OCI-LY7 (cell line): ENCODE results near the gene RAB8B. TPM values are rescaled to one million over a fixed set of nuclear protein-coding genes. Genes with fewer than 3 reads are reported as not detected.

ENCODE experiments used
- BruUV-seq: library from RNA; stranded (reverse); fragments of 400-500 nt; replicated peaks from 2 replicates; lab custom pipeline; 2021; lab: Mats Ljungman, UMichigan
- CTCF ChIA-PET: fragments of 300-600 bp; sonication (Branson Sonifier 250); formaldehyde crosslinking; loops from one replicate; lab custom pipeline; 2022; ENCODE audit warnings: antibody characterized with exemption; ENCODE audit not compliant: unreplicated experiment; lab: Charles Lee
- POLR2A ChIA-PET: fragments of 300-600 bp; sonication (Branson Sonifier 250); formaldehyde crosslinking; loops from one replicate; lab custom pipeline; 2022; ENCODE audit warnings: antibody characterized with exemption; lab: Charles Lee
- DNase-seq: peaks from one replicate; pipeline ENCODE4 v3.0.0-alpha.2; 2015; ENCODE audit warnings: low spot score
- H2AFZ ChIP-seq: fragments of 200-600 bp; sonication (generic), shearing (Covaris generic); 2 replicates; pipeline ENCODE4 v1.6.1; 2014; ENCODE audit warnings: mild to moderate bottlenecking, antibody characterized with exemption, low read length, moderate library complexity
- H3K27ac ChIP-seq: fragments of 200-600 bp; sonication (generic); 2 replicates; pipeline ENCODE4 v1.5.1; 2014; ENCODE audit warnings: mixed run types, low read depth, mild to moderate bottlenecking, moderate library complexity, low read length, inconsistent platforms; ENCODE audit not compliant: poor library complexity, severe bottlenecking
- H3K36me3 ChIP-seq: fragments of 200-600 bp; sonication (generic); 2 replicates; pipeline ENCODE4 v1.6.1; 2014; ENCODE audit warnings: mild to moderate bottlenecking, antibody characterized with exemption, low read length, moderate library complexity, mixed read lengths; ENCODE audit not compliant: insufficient read depth
- H3K4me1 ChIP-seq: fragments of 200-600 bp; sonication (generic); 2 replicates; pipeline ENCODE4 v1.5.1; 2014; ENCODE audit warnings: mild to moderate bottlenecking, low read length; ENCODE audit not compliant: insufficient read depth, poor library complexity, severe bottlenecking
- H3K4me2 ChIP-seq: fragments of 200-600 bp; sonication (generic); 2 replicates; pipeline ENCODE4 v1.6.1; 2014; ENCODE audit warnings: mild to moderate bottlenecking, low read length
- H3K4me3 ChIP-seq: fragments of 200-600 bp; sonication (generic); 2 replicates; pipeline ENCODE4 v1.5.1; 2014; ENCODE audit warnings: mild to moderate bottlenecking, low read depth, low read length; ENCODE audit not compliant: poor library complexity, severe bottlenecking
- H3K79me2 ChIP-seq: fragments of 200-600 bp; sonication (generic); 2 replicates; pipeline ENCODE4 v1.6.1; 2016; ENCODE audit warnings: low read depth, mild to moderate bottlenecking, low read length, moderate library complexity, mixed read lengths; ENCODE audit not compliant: insufficient read depth
- H3K9me2 ChIP-seq: fragments of 200-600 bp; sonication (generic); 2 replicates; pipeline ENCODE4 v1.6.1; 2016; ENCODE audit warnings: mild to moderate bottlenecking, low read length, mixed read lengths; ENCODE audit not compliant: insufficient read depth
- H3K9me3 ChIP-seq: fragments of 200-600 bp; sonication (generic); 2 replicates; pipeline ENCODE4 v1.6.1; 2014; ENCODE audit warnings: mild to moderate bottlenecking, mixed run types, low read length, mixed read lengths
- H4K20me1 ChIP-seq: fragments of 200-600 bp; sonication (generic); 2 replicates; pipeline ENCODE4 v1.6.1; 2014; ENCODE audit warnings: mild to moderate bottlenecking, antibody characterized with exemption, low read length, moderate library complexity, mixed read lengths; ENCODE audit not compliant: insufficient read depth
- CTCF ChIP-seq: fragments of 200-600 bp; sonication (generic); conservative IDR thresholded peaks from 2 replicates; pipeline ENCODE4 v1.5.1; 2014; ENCODE audit warnings: mild to moderate bottlenecking, antibody characterized with exemption, low read length, moderate library complexity, mixed read lengths
- EZH2phosphoT487 ChIP-seq: fragments of 200-600 bp; sonication (generic); IDR thresholded peaks from 2 replicates; pipeline ENCODE4 v1.6.1; 2018; ENCODE audit warnings: low read depth, borderline replicate concordance, mild to moderate bottlenecking, mixed run types, antibody characterized with exemption, low read length, moderate library complexity, mixed read lengths
- intact Hi-C: fragments of 100-400 bp; cut with micrococcal nuclease; formaldehyde crosslinking; loops from one replicate; pipeline ENCODE4 v1.10.0; 2022; ENCODE audit not compliant: unreplicated experiment
- total RNA-seq, 2 experiments: library from RNA; depleted of rRNA in 1 of 2; stranded (reverse); fragments of >200 nt in 1 of 2; shearing (Covaris generic) in 1 of 2; gene quantifications; 2 replicates each; pipeline ENCODE4 v1.2.3, GENCODE V29; 2014 to 2022

Gene RAB8B
- total RNA-seq, 2 experiments from 2014 or later, result 4.9 to 18.6 TPM

GRCh38 chr15:63292771-63293170, 103.4 kb downstream of the RAB8B start:
- H3K9me3 ChIP-seq, result no peaks in the 10 kb centered on the region
- no peaks in the 10 kb centered on the region for H3K9me2 ChIP-seq
- no peak overlapping the region for H3K4me3 ChIP-seq
- H3K4me2 ChIP-seq, result no peak overlapping the region
- H2AFZ ChIP-seq, result no peak overlapping the region
- no peaks in the 10 kb centered on the region for H4K20me1 ChIP-seq
- CTCF ChIA-PET, result no interaction called here
- POLR2A ChIA-PET, result no interaction called here
- DNase-seq, result no peak
- no peaks in the 10 kb centered on the region for H3K4me1 ChIP-seq
- no peak overlapping the region for H3K27ac ChIP-seq
- H3K36me3 ChIP-seq, result no peaks in the 10 kb centered on the region
- H3K79me2 ChIP-seq, result no peaks in the 10 kb centered on the region
- TF ChIP-seq CTCF (no peak), EZH2phosphoT487 (no peak)
- intact Hi-C loops, result no loop called here
- no TSS peak for BruUV-seq

GRCh38 chr15:63294359-63294758, 105.0 kb downstream of the RAB8B start:
- H3K27ac ChIP-seq, result no peak overlapping the region
- no peak overlapping the region for H3K4me3 ChIP-seq
- TF ChIP-seq CTCF (no peak), EZH2phosphoT487 (no peak)
- no TSS peak for BruUV-seq
- H3K9me3 ChIP-seq, result no peaks in the 10 kb centered on the region
- POLR2A ChIA-PET, result no interaction called here
- no peaks in the 10 kb centered on the region for H3K79me2 ChIP-seq
- no peaks in the 10 kb centered on the region for H4K20me1 ChIP-seq
- H3K4me1 ChIP-seq, result no peaks in the 10 kb centered on the region
- no peak overlapping the region for H2AFZ ChIP-seq
- no peaks in the 10 kb centered on the region for H3K9me2 ChIP-seq
- no peak overlapping the region for H3K4me2 ChIP-seq
- H3K36me3 ChIP-seq, result no peaks in the 10 kb centered on the region
- CTCF ChIA-PET, result no interaction called here
- intact Hi-C loops, result no loop called here
- DNase-seq, result no peak

DNA sequence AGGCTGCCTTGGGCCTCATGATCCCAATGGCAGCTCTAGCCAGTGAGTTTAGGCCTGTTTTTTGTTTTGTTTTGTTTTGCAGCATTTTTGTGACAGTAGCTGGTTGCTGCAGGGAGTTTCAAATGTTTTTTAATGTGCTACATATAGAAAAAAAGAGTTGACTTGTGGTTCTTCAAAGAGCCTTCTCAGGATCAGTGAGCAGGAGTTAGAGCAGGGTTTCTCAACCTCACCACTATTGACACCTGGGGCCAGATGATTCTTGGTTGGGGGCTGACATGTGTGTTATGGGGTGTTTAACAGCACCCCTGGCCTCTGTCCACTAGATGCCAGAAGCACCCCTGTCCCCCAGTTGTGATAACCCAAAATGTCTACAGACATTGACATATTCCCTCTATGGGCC, 105.9 kb downstream of the RAB8B start:
- no TSS peak for BruUV-seq
- no peak for TF ChIP-seq CTCF
- no peak for TF ChIP-seq EZH2phosphoT487
- no peak for DNase-seq
- intact Hi-C loops, result no loop called here
- Histone ChIP-seq H3K4me3 (no peak overlapping the region), H3K79me2 (no peaks in the 10 kb centered on the region), H3K27ac (no peak overlapping the region), H3K9me2 (no peaks in the 10 kb centered on the region), H3K9me3 (no peaks in the 10 kb centered on the region), H2AFZ (no peak overlapping the region), H4K20me1 (no peaks in the 10 kb centered on the region), H3K36me3 (no peaks in the 10 kb centered on the region), H3K4me2 (no peak overlapping the region), H3K4me1 (no peaks in the 10 kb centered on the region)
- POLR2A ChIA-PET, result interaction anchor here (0.7 kb wide), 1 partner anchor 17 kb away, joined by 4 read pairs; no protein-coding TSS in a partner anchor
- CTCF ChIA-PET, result no interaction called here
